Right ventricle myocardium superior (tissue), 1 donor: ENCODE measurements around the gene GPER1. TPM values are rescaled to one million over a fixed set of nuclear protein-coding genes. Genes with fewer than 3 reads are reported as not detected.
"Not testable (repeated sequence)": the region's sequence is repeated elsewhere in the genome, so short reads cannot be mapped to it uniquely, and the experiment has no call there.

Source experiments
- ATAC-seq: fragments of 200-7000 bp; cut with Tn5 transposase; one replicate; pipeline ENCODE4 v1.9.1; 2020; ENCODE audit warnings: mild to moderate bottlenecking; ENCODE audit not compliant: poor library complexity
- DNase-seq: peaks from one replicate; pipeline ENCODE4 v3.0.0-alpha.2; 2020
- intact Hi-C: fragments of 100-400 bp; cut with DNase I; formaldehyde crosslinking; loops from one replicate; pipeline ENCODE4 v1.11.2; 2022
- total RNA-seq: library from RNA; stranded (reverse); fragmentation: NEBNext Ultra II Directional; extraction: Animal tissue kit (Norgen Biotek cat#: 25700); gene quantifications from one replicate; pipeline ENCODE4 v1.2.1, GENCODE V29; 2021
- donor health status: DM: no; HTN: yes; CAD: no; lungs with severe emphysema.

The GPER1 gene
- total RNA-seq, 1 donor from 2014 or later = 2.5 TPM

- DNase-seq = peak; percentile 24
- no peak for ATAC-seq
- intact Hi-C loops = no loop called here
Observed at GRCh38 chr7:1109581-1110310, 21.8 kb downstream of the GPER1 start.

- DNase-seq (peak; percentile 43), ATAC-seq (no peak)
- intact Hi-C loops = no loop called here
Observed at GRCh38 chr7:1110358-1110757, 22.4 kb downstream of the GPER1 start.

- ATAC-seq = no peak
- intact Hi-C loops = no loop called here
Observed at GRCh38 chr7:1111156-1111555, 23.2 kb downstream of the GPER1 start.

GRCh38 chr7:1112109-1112508, 24.2 kb downstream of the GPER1 start:
- ATAC-seq (no peak), DNase-seq (peak; percentile 35)
- intact Hi-C loops = no loop called here

More at GRCh38 chr7:1111156-1111555, 23.2 kb downstream of the GPER1 start:
- no peak for DNase-seq

- DNase-seq (peak; percentile 22), ATAC-seq (no peak)
- intact Hi-C loops = no loop called here
Observed at GRCh38 chr7:1112625-1113547, 25.0 kb downstream of the GPER1 start.

- ATAC-seq (no peak), DNase-seq (peak; percentile 27)
- intact Hi-C loops = no loop called here
Observed at GRCh38 chr7:1113548-1113885, 25.6 kb downstream of the GPER1 start.

GRCh38 chr7:1114088-1114487, 26.2 kb downstream of the GPER1 start:
- peak; percentile 21 for DNase-seq
- no peak for ATAC-seq
- intact Hi-C loops = no loop called here

- ATAC-seq (no peak), DNase-seq (peak; percentile 32)
- intact Hi-C loops = no loop called here
Observed at GRCh38 chr7:1114505-1114904, 26.6 kb downstream of the GPER1 start.

- intact Hi-C loops, ATAC-seq: not testable (repeated sequence)
- DNase-seq = peak; percentile 29
Observed at GRCh38 chr7:1115171-1116045, 27.5 kb downstream of the GPER1 start.

GRCh38 chr7:1116383-1117008, 28.6 kb downstream of the GPER1 start:
- ATAC-seq, intact Hi-C loops: not testable (repeated sequence)
- DNase-seq = peak; percentile 6

- DNase-seq = peak; percentile 12
- intact Hi-C loops = no loop called here
- no peak for ATAC-seq
Observed at GRCh38 chr7:1117321-1117928, 29.5 kb downstream of the GPER1 start.

- intact Hi-C loops = no loop called here
Observed at GRCh38 chr7:1119201-1119600, 31.3 kb downstream of the GPER1 start.

GRCh38 chr7:1120791-1121190, 32.9 kb downstream of the GPER1 start:
- peak; percentile 7 for DNase-seq
- intact Hi-C loops = loop anchor here (5.0 kb wide), 1 partner anchor 33 kb away; the partner anchor contains the start of gene GPER1
- ATAC-seq = no peak

More at GRCh38 chr7:1119201-1119600, 31.3 kb downstream of the GPER1 start:
- DNase-seq (no peak), ATAC-seq (no peak)

- peak; percentile 31 for DNase-seq
- ATAC-seq = no peak
- intact Hi-C loops = loop anchor here (5.0 kb wide), 1 partner anchor 34 kb away; the partner anchor contains the start of gene GPER1
Observed at GRCh38 chr7:1121476-1121875, 33.6 kb downstream of the GPER1 start.

- ATAC-seq = peak; percentile 20
- DNase-seq = peak; percentile 35
- intact Hi-C loops = loop anchor here (5.0 kb wide), 1 partner anchor 35 kb away; the partner anchor contains the start of gene GPER1
Observed at GRCh38 chr7:1121886-1122831, 34.2 kb downstream of the GPER1 start.

- intact Hi-C loops = loop anchor here (5.0 kb wide), 1 partner anchor 36 kb away; the partner anchor contains the start of gene GPER1
- DNase-seq (peak; percentile 65), ATAC-seq (peak; percentile 50)
Observed at GRCh38 chr7:1122832-1123501, 35.1 kb downstream of the GPER1 start.
